GDM1 (cell line): ENCODE measurements around the gene CCR8.
A peak's percentile ranks its signal among the peaks of the same experiment; 100 is the strongest.

Experiments
- DNase-seq: peaks from one replicate; lab custom pipeline; 2025; lab: John Stamatoyannopoulos, UW

The CCR8 gene, protein sequence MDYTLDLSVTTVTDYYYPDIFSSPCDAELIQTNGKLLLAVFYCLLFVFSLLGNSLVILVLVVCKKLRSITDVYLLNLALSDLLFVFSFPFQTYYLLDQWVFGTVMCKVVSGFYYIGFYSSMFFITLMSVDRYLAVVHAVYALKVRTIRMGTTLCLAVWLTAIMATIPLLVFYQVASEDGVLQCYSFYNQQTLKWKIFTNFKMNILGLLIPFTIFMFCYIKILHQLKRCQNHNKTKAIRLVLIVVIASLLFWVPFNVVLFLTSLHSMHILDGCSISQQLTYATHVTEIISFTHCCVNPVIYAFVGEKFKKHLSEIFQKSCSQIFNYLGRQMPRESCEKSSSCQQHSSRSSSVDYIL

DNA sequence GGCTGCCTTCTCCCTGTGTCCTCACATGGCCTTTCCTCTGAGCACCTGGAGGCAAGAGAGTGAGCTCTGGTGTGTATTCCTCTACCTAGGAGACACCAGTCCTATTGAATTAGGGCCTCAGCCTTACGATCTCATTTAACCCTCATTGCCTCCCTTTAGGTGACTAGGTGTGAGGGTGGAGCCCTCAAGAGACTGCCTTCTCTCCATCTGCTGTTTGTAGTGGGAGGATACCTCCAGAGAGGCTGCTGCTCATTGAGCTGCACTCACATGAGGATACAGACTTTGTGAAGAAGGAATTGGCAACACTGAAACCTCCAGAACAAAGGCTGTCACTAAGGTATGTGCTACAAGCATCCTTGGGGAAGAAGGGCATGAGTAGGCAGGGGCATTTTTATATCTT is at the start of gene CCR8:
CCR8 (plus strand) TSS at position 217 of the 400 bp plus-strand sequence. CDS start 2,623 bp downstream, outside the sequence.
- DNase-seq: no peak

DNA sequence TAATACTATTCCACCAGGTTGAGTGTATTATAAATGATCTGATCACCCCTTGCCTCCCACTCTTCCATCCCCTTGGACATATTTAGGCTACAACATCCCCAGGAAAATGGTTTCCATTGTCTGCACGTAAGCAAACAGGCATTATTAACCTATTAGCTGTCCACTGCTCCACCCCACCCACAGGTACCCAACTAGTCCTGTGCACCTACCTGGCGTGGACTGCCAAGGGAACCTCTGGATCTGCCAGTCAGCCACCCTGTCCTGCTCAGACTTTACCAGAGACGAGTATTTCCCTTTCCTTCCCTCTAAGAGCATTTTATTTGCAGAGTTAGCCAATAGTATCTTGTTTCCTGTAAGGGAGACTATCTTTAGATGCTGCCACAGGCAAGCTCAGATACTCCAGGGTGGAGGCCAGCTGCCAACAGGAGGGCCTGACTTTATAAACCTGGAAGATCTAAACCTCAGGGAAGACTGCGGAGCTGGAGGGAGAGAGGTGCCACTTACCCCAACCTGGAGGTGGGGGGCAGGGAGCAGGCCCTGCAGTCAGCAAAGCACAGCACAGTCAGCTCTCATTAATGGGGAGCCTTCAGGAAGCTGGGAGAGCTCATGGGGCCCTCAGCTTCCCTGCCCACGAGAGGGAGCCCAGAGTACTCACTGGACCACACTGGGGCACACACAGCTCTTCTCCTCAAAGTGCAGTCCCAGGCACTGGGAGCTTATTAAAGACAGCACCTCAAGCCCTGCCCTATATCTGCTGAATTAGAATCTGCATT is 49.6 kb upstream of the CCR8 start, which contains the start of gene CX3CR1:
CX3CR1 (minus strand) TSS at position 292 of the 773 bp plus-strand sequence. CDS start 13,527 bp downstream, outside the sequence.
- peak; percentile 66 for DNase-seq

DNA sequence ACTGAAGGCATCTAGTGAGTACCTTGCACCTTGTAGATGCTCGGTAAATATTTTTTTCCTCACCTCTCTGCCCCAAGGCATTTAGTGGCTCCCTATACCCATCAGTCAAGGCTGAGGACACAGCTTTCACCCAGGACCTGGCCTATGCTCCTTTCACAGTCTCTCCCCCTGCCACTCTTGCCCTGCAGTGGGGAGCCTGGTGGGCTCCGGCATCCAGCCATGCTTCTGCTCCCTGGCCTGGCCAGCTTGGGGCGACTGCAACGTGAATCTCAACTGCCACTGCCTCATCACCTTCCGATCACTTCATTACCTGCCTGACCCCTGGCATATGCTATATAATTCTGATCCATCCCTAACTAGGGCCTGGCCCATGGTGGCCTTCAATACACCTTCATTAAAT is 48.9 kb upstream of the CCR8 start:
- no peak for DNase-seq

DNA sequence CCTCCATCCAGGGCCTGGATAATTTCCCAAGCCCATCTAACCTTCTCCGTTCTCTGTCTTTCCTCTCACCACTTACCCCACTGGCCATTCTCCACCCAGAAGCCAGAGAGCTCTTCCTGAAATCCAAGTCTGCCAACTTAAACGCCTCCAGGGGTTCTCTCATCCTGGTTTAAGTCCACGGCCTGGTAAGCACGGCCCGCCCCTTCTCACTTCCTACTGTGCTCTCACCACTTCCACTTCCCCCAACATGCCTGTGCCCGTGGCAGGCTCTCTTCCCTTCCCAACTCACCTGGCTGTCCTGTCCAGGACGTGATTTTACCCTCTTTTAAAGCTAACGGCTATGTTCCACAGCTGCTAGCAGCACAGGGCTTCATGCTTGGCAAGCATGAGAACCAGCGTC is 48.0 kb upstream of the CCR8 start:
- DNase-seq: no peak

DNA sequence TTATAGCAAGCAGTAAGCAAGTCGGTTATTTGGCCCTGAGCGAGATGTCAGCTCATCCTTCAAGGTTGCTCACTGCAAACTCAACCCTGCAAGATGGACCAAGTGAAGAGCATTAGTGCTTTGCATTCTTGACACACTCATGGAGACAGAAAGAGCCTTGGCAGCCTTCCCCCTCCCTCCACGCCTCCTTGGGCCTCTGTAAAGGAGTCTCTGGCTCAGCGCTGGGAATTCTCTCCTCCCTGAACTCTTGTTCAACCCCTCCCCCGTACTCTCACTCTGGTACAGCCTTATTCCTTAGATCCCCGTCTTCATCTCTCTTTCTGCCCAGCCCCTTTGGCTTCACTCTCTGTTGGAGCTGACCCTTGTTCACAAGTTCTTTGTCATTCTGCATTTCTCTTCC is 47.5 kb upstream of the CCR8 start:
- no peak for DNase-seq

DNA sequence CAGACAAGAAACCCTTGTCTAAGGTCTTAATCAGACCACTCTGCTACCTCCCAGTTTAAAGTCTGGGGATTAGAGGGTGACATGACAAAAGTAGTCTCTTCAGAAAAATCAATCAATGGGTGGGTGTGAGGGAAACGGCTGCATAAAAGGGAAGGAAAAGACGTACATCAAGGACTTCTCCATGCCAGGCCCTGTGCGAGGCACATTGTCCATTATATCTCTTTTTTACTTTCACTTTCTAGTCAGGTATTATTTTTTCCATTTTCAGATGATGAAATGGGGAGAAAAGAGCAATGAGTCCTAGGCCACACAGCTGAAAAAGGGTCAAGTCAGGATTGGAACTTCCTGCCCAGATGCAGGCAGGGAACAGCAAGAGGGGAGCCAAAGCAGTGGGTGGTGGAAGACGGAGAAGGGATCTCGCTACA is 45.0 kb upstream of the CCR8 start:
- peak; percentile 59 for DNase-seq

DNA sequence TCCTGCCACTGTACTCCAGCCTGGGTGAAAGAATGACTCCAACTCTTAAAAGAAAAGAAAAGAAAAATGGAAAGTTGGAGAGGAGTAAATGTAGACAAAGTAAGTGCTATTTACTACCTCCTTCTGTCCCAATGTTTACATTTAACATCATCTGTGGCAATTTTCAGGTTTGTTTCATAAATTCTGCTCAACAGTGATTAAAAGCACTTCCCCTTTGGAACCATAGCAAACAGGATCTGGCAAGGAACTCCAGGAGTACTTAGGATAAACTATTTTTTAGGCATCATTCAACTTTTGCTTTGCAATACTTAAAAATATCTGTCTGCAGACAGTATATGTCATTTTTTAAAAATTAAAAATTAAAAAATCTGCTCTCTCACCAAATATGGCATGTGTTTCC is 44.2 kb upstream of the CCR8 start:
- no peak for DNase-seq

DNA sequence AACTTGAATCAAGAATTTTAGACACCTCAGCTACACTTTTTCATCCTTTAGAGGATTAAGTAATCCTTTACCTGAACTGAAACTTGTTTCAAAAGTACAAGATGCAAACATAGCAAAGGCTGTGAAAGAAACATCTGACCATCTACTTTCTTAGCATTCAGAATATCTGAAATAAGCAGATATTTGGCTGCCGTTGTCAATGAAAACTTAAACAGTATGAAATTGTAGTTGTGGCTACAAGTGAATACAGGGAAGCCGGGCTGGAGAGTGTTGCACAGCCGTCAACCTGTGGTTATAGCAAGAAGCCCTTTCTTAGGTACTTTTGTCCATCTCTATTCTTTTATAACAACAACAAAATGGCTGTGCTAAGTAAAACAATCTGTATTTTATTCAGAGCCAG is 42.7 kb upstream of the CCR8 start:
- DNase-seq: no peak

DNA sequence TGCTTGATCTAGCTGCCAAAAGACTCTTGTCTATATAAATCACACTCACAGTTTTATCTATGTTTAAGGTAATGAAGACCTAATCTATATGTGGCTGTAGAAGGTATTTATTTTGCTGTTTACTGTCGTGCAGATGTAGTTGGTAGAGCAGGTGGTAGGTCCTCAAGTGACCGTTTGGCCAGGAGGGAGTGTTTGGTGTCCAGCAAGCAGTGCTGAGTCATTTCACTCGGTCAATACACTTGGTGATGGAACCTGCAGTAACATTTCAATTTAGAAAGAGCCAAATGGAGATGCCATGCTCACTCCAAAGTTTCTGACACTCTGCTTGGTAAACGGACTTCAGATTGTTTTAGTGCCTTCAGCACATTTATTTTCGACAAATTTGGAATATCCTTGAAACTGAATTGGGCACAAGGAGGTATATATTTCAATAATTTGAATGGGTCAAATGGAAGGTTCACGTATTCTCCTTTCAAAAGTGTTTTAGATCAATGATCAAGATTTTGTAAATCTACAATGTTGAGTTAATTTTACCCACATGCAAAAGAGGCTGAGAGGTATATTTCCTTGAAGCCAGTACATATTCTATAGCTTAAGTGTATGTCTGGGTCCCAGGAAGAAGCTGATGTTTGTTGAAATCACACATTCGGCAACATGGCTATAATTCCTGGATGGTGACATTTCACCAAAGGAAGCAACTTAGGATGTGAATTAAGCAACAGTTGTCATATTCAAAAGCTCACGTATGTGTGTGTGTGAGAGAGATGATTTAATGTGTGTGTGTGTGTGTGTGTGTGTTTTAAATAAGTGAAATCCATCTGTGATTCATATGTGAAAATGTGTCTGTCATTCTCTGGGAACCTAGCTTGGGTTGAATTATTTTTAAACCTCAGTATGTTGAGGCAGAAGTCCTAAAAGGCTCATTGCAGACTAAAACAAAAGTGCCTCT is 42.0 kb upstream of the CCR8 start:
- no peak for DNase-seq

DNA sequence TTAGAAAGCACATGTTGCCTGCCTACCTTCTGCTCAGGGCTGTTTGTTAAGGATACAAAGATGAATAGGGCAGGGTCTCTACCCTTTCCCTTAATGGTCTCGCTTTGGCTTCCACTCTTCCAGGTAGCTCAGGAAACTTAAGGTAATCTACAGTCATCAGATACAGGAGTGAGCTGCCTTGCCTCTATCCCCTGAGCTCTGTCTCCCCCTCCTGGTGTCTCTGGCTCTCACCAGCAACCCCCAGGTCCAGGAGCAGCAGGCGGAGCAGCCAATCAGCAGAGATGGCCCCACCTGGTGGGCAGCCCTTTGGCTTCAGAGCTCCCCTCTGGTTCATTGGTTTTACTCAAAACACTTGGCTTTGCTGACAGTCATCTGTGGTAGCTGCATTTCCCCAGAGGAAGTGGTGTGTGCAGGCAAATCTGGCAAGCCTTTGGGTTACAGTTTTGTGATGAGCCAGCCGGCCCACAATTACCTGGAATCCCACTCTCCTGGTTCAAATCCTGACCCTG is 41.2 kb upstream of the CCR8 start:
- peak; percentile 87 for DNase-seq

DNA sequence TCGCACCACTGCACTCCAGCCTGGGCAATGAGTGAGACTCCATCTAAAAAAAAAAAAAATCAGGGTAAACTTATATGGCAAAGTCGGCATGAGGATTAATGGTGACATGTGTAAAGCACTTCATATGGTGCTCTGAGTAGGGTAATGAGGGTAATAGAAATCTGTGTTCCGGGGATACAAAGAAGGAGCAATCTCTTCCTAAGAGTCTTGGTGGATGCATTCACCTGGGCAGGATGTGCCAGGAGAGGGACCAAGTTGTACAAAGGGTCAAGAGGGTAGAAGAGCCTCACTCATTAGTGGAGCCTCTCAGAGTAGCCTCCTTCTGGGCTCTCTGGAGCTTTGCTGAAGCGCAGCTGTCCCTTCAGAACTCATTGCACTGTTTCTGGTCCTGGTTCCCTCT is 40.4 kb upstream of the CCR8 start:
- DNase-seq: no peak

DNA sequence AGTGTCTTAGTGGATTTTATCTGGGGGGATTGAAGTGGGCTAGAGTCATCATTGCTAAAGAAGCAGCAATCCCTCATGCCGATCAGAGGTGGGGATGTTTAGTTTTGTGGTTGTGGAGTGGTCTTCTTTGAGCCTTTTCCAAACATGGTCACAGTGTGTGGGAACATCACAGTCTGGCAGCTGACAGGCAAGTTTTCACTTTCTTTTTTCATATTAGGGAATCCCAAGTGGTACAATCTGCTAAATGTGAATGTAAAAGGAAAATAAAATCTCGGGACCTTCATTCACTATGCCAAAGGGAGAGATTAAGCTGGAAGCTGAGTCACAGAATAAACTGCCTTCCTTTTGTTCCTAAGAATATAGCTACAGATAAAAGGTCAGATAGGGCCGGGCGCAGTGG is 39.3 kb upstream of the CCR8 start:
- no peak for DNase-seq

DNA sequence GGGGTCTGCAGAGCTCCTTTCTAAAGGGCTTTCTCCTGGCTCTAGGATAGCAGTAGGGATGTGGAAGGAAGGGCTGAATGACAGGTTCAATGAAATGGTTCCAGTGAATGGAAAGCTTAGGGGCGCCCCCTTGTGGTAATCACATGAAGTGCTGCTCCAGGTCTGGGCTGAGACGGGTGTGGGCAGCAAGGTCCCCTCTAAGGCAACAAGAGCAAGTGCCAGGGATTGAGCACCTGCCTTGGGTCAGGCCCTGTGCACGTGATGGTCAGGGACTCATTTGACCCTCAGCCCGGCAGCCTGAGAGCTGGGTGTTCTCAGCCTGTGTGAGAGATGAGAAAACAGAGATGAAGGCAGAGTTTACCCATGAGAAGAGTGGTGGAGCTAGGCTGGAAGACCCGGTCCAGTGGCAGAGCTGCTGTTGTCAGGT is 37.6 kb upstream of the CCR8 start:
- peak; percentile 43 for DNase-seq

DNA sequence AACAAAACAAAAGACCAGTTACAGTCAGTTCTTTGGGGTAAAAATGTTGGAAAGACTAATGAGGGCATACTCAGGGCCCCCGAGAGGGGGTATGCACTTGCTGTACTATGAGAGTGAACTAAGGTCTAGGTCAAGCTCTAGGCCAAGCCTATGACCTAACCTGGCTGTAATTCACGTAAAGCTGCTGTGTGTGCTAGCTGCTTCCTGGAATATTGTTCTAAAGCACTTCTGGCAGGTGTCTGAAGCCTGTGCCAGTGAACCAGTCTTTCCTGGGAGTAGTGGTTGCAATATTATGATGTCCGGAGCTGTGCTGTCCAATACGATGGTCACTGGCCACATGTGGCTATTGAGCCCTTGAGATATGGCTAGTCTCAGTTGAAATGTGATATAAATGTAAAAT is 36.5 kb upstream of the CCR8 start:
- DNase-seq: no peak

DNA sequence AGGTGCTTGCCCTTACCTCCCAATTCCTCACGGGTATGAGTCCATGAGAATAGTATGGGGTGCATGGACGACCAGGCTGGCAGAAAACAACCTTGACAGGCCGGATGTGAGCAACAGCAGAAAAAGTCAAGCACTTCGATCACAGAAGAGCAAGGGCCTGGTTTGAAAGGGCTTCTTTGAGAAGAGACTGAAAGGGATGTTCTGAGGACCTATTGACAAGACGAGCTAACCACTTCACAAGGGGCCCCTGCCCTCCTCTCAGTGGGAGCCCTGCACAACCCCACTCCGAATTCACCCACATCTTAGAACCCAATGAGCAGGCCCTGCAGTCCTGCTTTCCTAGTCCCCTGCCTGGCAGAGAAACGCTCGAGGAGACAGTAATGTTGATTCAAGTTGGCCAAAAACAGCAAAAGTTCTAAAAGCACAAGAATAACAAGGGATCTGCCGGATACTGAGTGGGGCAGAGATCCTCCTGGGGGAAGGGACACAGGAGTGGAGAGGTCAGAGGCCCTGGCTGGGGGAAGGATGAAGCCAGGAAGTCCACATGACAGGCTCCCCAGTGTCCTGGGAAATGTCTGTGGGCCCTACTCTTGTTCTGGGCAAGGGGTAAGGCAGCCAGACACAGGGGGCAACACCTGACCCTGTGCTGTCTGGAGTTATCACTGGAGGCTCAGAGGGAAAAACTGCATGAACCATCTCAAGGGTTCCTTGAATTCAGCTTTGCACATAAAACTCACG is 34.9 kb upstream of the CCR8 start:
- no peak for DNase-seq

DNA sequence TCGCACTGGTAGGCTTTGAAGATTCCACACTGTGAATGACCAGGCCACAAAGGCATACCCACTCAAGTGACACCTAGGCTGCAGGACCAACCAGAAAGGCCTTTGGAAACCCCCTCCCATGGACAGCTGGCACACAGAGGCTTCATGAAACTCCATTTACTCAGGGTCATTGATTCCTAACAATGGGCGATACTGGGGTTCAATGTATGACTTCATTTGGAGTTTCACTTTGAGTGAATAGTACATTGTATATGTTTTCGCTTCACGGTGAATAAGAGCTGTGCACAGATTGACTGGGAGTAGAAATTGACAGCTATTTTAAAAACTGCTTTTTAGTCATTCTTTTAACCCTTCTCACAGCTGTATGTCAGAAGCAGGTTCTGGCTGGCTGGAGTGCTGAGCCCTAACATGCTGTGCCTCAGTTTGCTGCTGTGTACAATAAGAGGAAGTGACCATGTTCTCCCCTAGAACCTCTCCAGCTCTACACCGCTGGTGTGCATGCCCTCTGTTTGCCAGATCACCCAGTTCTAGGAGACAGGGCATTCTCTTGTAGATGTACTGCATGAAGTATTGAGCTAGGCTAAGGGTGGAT is 34.2 kb upstream of the CCR8 start:
- no peak for DNase-seq

DNA sequence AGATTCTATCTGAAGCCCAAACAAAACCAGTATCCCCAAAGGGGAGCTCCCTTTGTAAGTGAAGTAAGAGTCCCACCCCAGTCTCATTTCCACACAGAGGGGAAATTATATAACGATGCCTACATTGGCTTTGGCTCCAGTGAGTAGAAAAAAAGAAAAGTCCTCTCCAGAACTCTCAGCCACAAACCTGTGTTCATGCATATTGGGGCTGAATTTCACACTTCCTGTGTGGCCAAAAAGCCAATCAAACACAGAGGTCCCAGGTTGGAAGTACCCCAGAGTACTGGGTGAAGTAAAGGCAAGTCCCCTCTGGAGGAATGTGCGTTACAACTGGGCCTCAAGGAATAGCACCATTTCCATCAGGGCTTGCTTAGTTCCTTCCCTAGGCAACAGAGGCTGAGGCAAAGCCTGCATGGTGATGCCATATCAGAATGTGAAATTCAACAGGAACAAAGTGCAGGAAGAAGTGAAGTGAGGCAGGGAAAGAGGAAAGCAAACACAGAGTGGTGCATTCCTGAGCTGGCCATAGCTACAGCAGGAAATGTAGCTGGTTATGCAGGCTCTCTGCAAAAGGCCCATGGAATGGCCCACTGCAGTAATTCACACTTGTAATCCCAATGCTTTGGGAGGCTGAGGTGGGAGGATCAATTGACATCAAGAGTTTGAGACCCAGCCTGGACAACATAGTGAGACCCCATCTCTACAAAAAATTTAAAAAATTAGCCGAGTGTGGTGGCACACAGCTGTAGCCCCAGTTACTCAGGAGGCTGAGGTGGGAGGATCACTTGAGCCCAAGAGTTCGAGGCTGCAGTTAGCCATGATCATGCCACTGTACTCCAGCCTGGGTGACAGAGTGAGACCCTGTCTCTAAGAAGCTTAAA is 33.1 kb upstream of the CCR8 start:
- no peak for DNase-seq

DNA sequence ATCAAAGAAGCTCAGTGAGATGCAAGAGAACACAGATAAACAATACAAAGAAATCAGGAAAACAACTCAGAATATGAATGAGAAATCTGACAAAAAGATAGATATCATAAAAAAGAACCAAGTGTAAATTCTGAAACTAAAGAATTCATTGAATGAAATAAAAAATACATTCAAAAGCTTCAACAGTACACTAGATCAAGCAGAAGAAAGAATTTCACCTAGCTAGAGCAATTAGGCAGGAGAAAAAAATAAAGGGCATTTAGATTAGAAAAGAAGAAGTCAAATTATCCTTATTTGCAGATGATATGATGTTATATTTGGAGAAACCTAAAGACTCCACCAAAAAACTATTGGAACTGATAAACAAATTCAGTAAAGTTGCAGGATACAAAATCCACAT is 30.2 kb upstream of the CCR8 start:
- no peak for DNase-seq

DNA sequence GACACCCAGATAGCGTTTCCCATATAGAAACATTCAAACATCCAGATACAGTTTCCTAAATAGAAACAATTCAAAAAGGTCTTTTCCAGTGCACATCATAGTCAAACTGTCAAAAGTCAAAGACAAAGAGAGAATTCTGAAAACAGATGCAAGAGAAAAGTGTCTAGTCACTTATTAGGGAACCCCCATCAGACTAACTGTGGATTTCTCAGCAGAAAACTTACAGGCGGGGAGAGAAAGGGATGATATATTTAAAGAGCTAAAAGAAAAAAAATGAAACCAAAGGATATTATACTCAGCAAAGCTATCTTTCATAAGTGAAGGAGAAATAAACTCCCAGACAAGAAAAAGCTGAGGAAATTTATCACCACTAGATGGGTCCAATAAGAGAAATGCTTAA is 27.3 kb upstream of the CCR8 start:
- no peak for DNase-seq

DNA sequence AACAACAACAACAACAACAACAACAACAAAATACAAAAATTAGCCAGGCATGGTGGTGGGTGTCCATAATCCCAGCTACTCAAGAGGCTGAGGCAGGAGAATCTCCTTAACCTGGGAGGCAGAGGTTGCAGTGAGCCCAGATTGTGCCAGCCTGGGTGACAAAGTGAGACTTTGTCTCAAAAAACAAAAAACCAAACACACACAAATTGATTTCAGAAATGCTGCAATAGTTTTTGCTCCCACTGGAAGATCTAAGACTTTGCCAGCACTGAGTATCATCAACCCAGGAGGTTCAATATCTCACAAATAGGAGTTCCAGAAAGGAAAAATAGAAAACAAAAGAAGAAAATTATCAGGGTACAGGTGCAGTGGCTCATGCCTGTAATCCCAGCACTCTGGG is 16.2 kb upstream of the CCR8 start:
- DNase-seq: no peak
